Esophagus muscularis mucosa (tissue), 3 donors: ENCODE data around the gene MOB3A.

Experiments used
- POLR2A ChIP-seq: fragments of 450-650 bp; IDR thresholded peaks from one replicate; pipeline ENCODE4 v1.6.1; 2017; ENCODE audit warnings: antibody characterized with exemption, moderate library complexity, mild to moderate bottlenecking, low read depth
- TF ChIP-seq, protein P1 (sequence below), 3 experiments: fragments of 200-600 bp in 2 of 3; fragments of 450-650 bp in 1 of 3; sonication (generic) in 2 of 3; IDR thresholded peaks; one replicate each; pipeline ENCODE4 v1.5.1; 2017 to 2019; ENCODE audit warnings: antibody characterized with exemption in 3 of 3, mild to moderate bottlenecking in 2 of 3, moderate library complexity in 1 of 3

DNA sequence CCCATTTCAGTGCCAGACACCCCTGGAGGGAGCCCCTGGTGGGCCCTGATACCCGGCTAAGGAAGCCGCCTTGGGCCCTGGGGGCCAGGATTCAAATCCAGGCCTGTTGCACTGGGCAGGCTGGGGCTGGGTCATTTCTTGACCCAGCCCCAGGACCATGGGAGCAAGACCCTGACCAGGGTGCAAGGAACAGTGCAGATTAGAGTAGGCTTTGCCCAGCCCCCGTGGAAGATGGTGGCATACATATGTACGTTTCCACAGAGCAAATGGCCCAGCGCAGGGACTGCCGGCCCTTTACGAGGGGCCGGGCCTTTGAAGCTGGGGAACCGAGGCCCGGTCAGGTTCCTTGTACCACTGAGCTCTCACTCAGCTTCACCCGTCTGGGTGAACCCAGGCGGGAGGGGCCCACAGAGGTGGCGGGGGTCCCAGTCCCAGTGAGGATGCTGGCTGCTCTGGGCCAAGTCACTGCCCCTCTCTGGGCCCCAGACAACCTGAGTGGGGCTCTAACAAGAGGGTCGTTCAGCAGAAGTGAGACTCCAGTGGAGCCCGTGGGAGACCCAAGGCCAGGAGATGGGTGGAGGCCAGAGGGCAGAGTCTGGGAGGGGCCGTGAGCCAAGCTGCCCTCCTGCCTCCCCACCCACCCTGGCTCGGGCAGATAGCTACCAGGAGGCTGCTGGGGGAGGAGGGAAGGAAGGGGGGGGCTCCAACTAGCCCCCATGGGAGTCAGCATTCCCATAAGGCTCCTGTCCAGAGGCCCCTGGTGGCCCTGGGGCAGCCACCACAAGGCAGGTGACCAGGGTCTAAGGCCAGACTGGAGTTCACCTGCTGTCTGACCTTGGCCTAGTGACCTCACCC lies 47.8 kb downstream of the MOB3A start:
- TF ChIP-seq, protein P1, sequence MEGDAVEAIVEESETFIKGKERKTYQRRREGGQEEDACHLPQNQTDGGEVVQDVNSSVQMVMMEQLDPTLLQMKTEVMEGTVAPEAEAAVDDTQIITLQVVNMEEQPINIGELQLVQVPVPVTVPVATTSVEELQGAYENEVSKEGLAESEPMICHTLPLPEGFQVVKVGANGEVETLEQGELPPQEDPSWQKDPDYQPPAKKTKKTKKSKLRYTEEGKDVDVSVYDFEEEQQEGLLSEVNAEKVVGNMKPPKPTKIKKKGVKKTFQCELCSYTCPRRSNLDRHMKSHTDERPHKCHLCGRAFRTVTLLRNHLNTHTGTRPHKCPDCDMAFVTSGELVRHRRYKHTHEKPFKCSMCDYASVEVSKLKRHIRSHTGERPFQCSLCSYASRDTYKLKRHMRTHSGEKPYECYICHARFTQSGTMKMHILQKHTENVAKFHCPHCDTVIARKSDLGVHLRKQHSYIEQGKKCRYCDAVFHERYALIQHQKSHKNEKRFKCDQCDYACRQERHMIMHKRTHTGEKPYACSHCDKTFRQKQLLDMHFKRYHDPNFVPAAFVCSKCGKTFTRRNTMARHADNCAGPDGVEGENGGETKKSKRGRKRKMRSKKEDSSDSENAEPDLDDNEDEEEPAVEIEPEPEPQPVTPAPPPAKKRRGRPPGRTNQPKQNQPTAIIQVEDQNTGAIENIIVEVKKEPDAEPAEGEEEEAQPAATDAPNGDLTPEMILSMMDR (IDR thresholded peaks at IDR 0.05) = no peak
- TF ChIP-seq POLR2A = no peak
